K562 (cell line): ENCODE results near the gene PLEKHA7. TPM values are rescaled to one million over a fixed set of nuclear protein-coding genes. Genes with fewer than 3 reads are reported as not detected.

Source experiments
- ATAC-seq: fragments of 200-7000 bp; cut with Tn5 transposase; 3 replicates; pipeline ENCODE4 v1.9.1; 2020; ENCODE audit warnings: moderate library complexity
- BruUV-seq: library from RNA; stranded (reverse); fragments of 400-500 nt; replicated peaks from 2 replicates; lab custom pipeline; 2021; lab: Mats Ljungman, UMichigan
- CTCF ChIA-PET: fragments of 300-600 bp; formaldehyde crosslinking; extraction: SDS; loops from one replicate; lab custom pipeline; 2021; ENCODE audit warnings: low intra/inter-chr PET ratio; lab: Yijun Ruan, JAX
- POLR2A ChIA-PET: fragments of 300-600, 350-650 bp; sonication (Branson Sonifier 250); formaldehyde crosslinking; extraction: SDS; loops from one replicate; lab custom pipeline; 2021; ENCODE audit warnings: antibody characterized with exemption, inconsistent platforms; lab: Yijun Ruan, JAX
- DNase-seq, 4 experiments: peaks; one replicate each; pipeline versions ENCODE4 v3.0.0 to v3.0.0-alpha.2; 2011 to 2018; ENCODE audit warnings: low spot score in 3 of 4, mixed read lengths in 3 of 4; ENCODE audit errors: extremely low read depth in 1 of 4
- FAIRE-seq: peaks from 2 replicates; lab custom pipeline; 2011; peaks lifted over from hg19 to GRCh38; lab: Jason Lieb, UNC
- H2AFZ ChIP-seq: 2 replicates; pipeline ENCODE4 v1.6.0; 2011; ENCODE audit warnings: low read depth, low read length, control low read depth, inconsistent platforms
- H3K27ac ChIP-seq: fragments of 200-600 bp; 3 replicates; pipeline ENCODE4 v1.8.0; 2011; ENCODE audit warnings: low read depth, mild to moderate bottlenecking, control low read depth, inconsistent platforms, low read length, moderate library complexity, mixed read lengths; ENCODE audit errors: extremely low read depth
- H3K27me3 ChIP-seq, 2 experiments: fragments of 300-600 bp in 1 of 2; 2 replicates in 1 of 2; 3 replicates in 1 of 2; pipeline versions ENCODE4 v1.6.0 to v1.8.0; 2011; ENCODE audit warnings: inconsistent platforms in 2 of 2, low read length in 2 of 2, mild to moderate bottlenecking in 1 of 2, mixed read lengths in 1 of 2, moderate library complexity in 1 of 2; ENCODE audit not compliant: control insufficient read depth in 2 of 2, insufficient read depth in 2 of 2
- H3K36me3 ChIP-seq: fragments of 300-600 bp; 3 replicates; pipeline ENCODE4 v1.8.0; 2011; ENCODE audit warnings: mild to moderate bottlenecking, low read length, inconsistent platforms; ENCODE audit not compliant: control insufficient read depth, insufficient read depth
- H3K4me1 ChIP-seq, 2 experiments: fragments of 200-600 bp in 1 of 2; replicated peaks in 1 of 2; 2 replicates in 1 of 2; 3 replicates in 1 of 2; pipeline versions ENCODE4 v1.5.1 to v1.8.0; 2011; ENCODE audit warnings: inconsistent platforms in 2 of 2, low read length in 2 of 2, mild to moderate bottlenecking in 1 of 2, mixed read lengths in 1 of 2, moderate library complexity in 1 of 2; ENCODE audit not compliant: control insufficient read depth in 2 of 2, insufficient read depth in 2 of 2
- H3K4me2 ChIP-seq: 2 replicates; pipeline ENCODE4 v1.6.1; 2011; ENCODE audit warnings: low read length, control low read depth, inconsistent platforms, mixed read lengths; ENCODE audit not compliant: insufficient read depth
- H3K4me3 ChIP-seq: fragments of 200-600 bp; sonication (generic), shearing (Covaris generic); 2 replicates; pipeline ENCODE4 v1.5.1; 2016; ENCODE audit warnings: control low read depth, inconsistent platforms
- H3K79me2 ChIP-seq: fragments of 200-600 bp; 3 replicates; pipeline ENCODE4 v1.8.0; 2011; ENCODE audit warnings: low read length, inconsistent platforms; ENCODE audit not compliant: control insufficient read depth, insufficient read depth
- H3K9ac ChIP-seq, 2 experiments: 2 replicates each; pipeline versions ENCODE4 v1.6.0 to v1.6.1; 2011; ENCODE audit warnings: low read depth in 2 of 2, low read length in 2 of 2, control low read depth in 1 of 2, inconsistent platforms in 1 of 2, mild to moderate bottlenecking in 1 of 2, mixed read lengths in 1 of 2; ENCODE audit not compliant: insufficient read depth in 1 of 2
- H3K9me1 ChIP-seq: one replicate; pipeline ENCODE4 v1.6.0; 2011; ENCODE audit warnings: inconsistent platforms, mild to moderate bottlenecking, low read length, moderate library complexity; ENCODE audit not compliant: control insufficient read depth, insufficient read depth
- H3K9me3 ChIP-seq: replicated peaks from 2 replicates; pipeline ENCODE4 v1.5.1; 2011; ENCODE audit warnings: low read depth, low read length, inconsistent platforms; ENCODE audit not compliant: control insufficient read depth, insufficient read depth
- H4K20me1 ChIP-seq: replicated peaks from 2 replicates; pipeline ENCODE4 v1.6.1; 2011; ENCODE audit warnings: low read length, inconsistent platforms, mixed read lengths; ENCODE audit not compliant: control insufficient read depth, insufficient read depth
- BACH1 ChIP-seq: fragments of 200-800 bp; sonication (Bioruptor generic); IDR thresholded peaks from 2 replicates; pipeline ENCODE4 v1.6.1; 2016; ENCODE audit warnings: missing genetic modification characterization, missing compliant biosample characterization
- FOXA3 ChIP-seq, 2 experiments: fragments of 450-650 bp in 1 of 2; sonication (generic) in 1 of 2; formaldehyde crosslinking; IDR thresholded peaks in 1 of 2; conservative IDR thresholded peaks in 1 of 2; 2 replicates each; pipeline versions ENCODE4 v1.4.0 to v1.8.0; 2020 to 2022; ENCODE audit warnings: mild to moderate bottlenecking in 2 of 2, missing genetic modification reagents in 1 of 2
- NFIC ChIP-seq: fragments of 450-650 bp; IDR thresholded peaks from 2 replicates; pipeline ENCODE4 v1.6.1; 2017; ENCODE audit warnings: mild to moderate bottlenecking, inconsistent platforms
- TBL1XR1 ChIP-seq, 2 experiments: IDR thresholded peaks; 2 replicates each; pipeline ENCODE4 v1.6.1; 2012; ENCODE audit warnings: improper control_type of control experiment in 2 of 2, low read length in 2 of 2, mild to moderate bottlenecking in 1 of 2
- WGBS: fragments of 100-300 bp; shearing (Covaris generic); methylation state at CpG from one replicate; pipeline ENCODE4 v1.1.6; 2016; ENCODE audit warnings: low coverage, mixed read lengths; ENCODE audit not compliant: insufficient coverage; ENCODE audit errors: missing lambda C conversion rate; 5-methylcytosine and 5-hydroxymethylcytosine counted together
- in situ Hi-C: fragments of 300-500 bp; cut with MboI; formaldehyde crosslinking; loops from 4 replicates; pipeline ENCODE4 v1.15.0; 2018; ENCODE audit warnings: inconsistent platforms, mixed read lengths
- intact Hi-C: fragments of 100-400 bp; cut with micrococcal nuclease; formaldehyde crosslinking; loops from 2 replicates; pipeline ENCODE4 v1.14.2; 2022
- polyA plus RNA-seq, 8 experiments: library from polyadenylated mRNA; depleted of rRNA in 4 of 8; stranded (reverse) in 5 of 8; unstranded in 3 of 8; fragments of >200 nt; fragmentation: Nextera tagmentation in 2 of 8; fragmentation: Illumina TruSeq in 1 of 8; extraction: Ambion mirVana in 2 of 8; extraction: Trizol in 1 of 8; gene quantifications; 2 replicates each; pipeline versions ENCODE4 v1.2.1 to v1.2.3, GENCODE V29; 2011 to 2014; ENCODE audit warnings: inconsistent platforms in 1 of 8, missing spikeins in 1 of 8
- total RNA-seq, 7 experiments: library from RNA; depleted of rRNA in 6 of 7; stranded (reverse); fragments of >200 nt in 6 of 7; fragmentation: Illumina TruSeq in 2 of 7; extraction: Trizol in 2 of 7; gene quantifications; 2 replicates each; pipeline versions ENCODE4 v1.2.1 to v1.2.3, GENCODE V29; 2011 to 2021; ENCODE audit warnings: low replicate concordance in 1 of 7

PLEKHA7 gene
- total and polyA plus RNA-seq, 9 of the 15 experiments (the other 6 are each of a cell fraction or from before 2014, with no cell fraction given): 0.06 to 0.77 (median 0.20) TPM; not detected in 1

- TF ChIP-seq TBL1XR1 (IDR thresholded peaks at IDR 0.05; ENCODE audit: low read length in 2 of 2) (no peak), BACH1 (tag) (no peak)
- TF ChIP-seq, all 486 proteins: peak for 0
These were observed 233.3 kb downstream of the PLEKHA7 start (continued) for GRCh38 chr11:16780698-16781550.

GRCh38 chr11:16780146-16780545 is 234.1 kb downstream of the PLEKHA7 start:
- Histone ChIP-seq H3K36me3 (no peaks in the 10 kb centered on the region), H3K9ac (no peak overlapping the region), H3K79me2 (no peaks in the 10 kb centered on the region), H3K27ac (no peak overlapping the region), H2AFZ (no peak overlapping the region), H4K20me1 (peaks cover 8% of the 10 kb centered on the region; the same call in 1 of the 2 replicates), H3K9me3 (no peaks in the 10 kb centered on the region), H3K4me1 (peaks cover 9 to 18% of the 10 kb centered on the region in 2 experiments; a peak in 3 of 5 replicates), H3K4me2 (no peak overlapping the region), H3K9me1 (peaks cover 4% of the 10 kb centered on the region), H3K27me3 (peaks cover 3 to 15% of the 10 kb centered on the region in 2 experiments; a peak in 4 of 5 replicates), H3K4me3 (no peak overlapping the region)
- FAIRE-seq (no peak), ATAC-seq (no peak), DNase-seq (no peak)
- TF ChIP-seq NFIC (peak; percentile 59; the same call in 1 of the 2 replicates), FOXA3 (CRISPR knock-in tag; conservative IDR thresholded peaks at IDR 0.05 in 1 of 2, IDR thresholded peaks at IDR 0.05 in 1 of 2) (no peak)
- in situ Hi-C loops (loop anchor here (10.0 kb wide), 1 partner anchor 285 kb away; no protein-coding TSS in a partner anchor), intact Hi-C loops (no loop called here)
- BruUV-seq: no TSS peak
- WGBS: 40% methylated on average over 2 of the region's 2 CpGs
- ChIA-PET POLR2A (interaction anchor here (0.5 kb wide), 2 partner anchors 67 to 458 kb away, joined by 3 read pairs; no protein-coding TSS in a partner anchor), CTCF (no interaction called here)
